Measurements from ENCODE around the gene LYG1.

The LYG1 gene

GRCh38 chr2:99261242-99261641 lies 39.8 kb downstream of the LYG1 start:
- DNase-seq, result no peak

- no peak for DNase-seq
These were observed 40.8 kb downstream of the LYG1 start for GRCh38 chr2:99260184-99260583.

GRCh38 chr2:99259465-99259864 lies 41.5 kb downstream of the LYG1 start:
- no peak for DNase-seq

DNA sequence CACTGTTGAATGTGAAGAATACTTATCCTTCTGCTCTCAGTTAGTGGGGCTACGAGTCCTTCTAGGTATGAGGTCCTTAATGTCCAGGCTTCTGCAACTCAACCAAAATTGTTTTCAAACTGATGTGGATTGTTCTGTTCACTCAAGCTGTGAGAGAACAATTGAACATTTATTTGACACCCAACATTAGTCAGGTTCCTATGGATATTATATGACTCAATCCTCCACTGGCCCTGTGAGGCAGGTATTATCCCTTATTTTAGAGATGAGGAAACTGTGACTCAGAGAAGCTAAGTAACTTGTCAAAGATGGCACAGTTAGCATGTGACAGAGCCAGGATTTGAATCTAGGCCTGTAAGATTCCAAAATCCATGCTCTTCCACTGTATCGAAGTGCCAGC lies 44.3 kb downstream of the LYG1 start:
- no peak for DNase-seq

DNA sequence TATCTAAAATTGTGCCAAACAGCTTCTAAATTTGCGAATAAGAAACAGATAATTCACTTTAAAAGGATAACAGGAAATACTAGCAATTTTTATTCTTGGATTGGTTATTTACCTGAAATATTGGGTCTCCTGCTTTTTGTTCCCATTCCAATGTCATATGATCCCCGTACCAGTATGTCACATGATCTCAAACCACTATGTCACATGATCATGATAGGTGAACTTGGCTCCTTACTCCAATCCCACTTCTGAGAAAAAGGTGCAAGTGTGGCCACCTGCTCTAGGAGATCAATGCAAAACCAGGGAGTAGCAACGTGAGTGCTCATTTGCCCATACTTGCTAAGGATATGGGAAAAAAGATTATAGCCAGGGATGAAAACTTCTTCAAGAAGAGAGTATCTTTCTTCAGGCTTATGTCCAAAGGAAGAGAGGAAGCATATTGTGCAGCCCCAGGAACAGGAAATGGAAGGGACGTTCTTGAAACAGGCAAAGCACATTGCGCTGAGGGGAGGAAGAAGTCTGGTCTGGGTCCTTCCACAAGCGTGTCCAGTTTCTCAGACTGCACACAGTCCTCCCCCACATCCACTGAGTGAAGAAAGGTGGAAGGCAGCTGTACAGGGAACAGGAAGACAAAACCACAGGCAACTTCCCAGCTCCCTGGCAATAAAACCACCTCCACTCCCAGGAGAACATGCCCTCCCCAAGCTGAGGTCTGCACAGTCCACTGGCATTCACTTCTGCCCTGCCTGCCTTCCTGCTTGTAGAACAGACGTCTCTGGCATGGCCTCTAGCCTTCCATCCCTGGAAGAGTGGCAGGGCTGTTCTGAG lies 45.3 kb downstream of the LYG1 start, which contains the start of gene LYG2:
LYG2 (minus strand) TSS at position 176 of the 828 bp plus-strand sequence. CDS start 1,406 bp downstream, outside the sequence.
- DNase-seq, result no peak

GRCh38 chr2:99249951-99250350 lies 51.0 kb downstream of the LYG1 start:
- DNase-seq, result no peak

- no peak for DNase-seq
These were observed 58.8 kb downstream of the LYG1 start for GRCh38 chr2:99242151-99242550.

DNA sequence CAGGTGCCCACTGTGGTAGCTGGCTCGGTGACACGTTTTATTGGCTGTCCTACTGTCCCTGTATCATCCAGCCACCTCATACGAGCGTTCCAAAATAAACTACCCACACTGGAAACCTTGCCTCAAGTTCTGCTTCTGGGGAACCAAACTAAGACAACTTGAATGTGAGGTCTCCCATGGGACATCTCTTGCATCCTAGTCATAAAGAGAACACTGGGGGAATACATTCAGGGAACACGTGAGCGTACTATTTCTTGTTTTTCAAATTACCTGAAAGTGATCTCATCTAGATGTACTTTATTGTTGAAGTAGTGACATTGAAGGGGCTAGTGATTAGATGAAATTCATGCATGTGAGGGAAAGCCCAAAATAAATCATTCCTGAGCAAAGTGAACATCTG lies 60.6 kb downstream of the LYG1 start:
- no peak for DNase-seq

GRCh38 chr2:99238599-99238998 lies 62.4 kb downstream of the LYG1 start:
- no peak for DNase-seq
